ENCODE data around the gene ACTA2. TPM values are rescaled to one million over a fixed set of nuclear protein-coding genes. Genes with fewer than 3 reads are reported as not detected.

ACTA2 gene
- total and polyA plus RNA-seq, 2 donors (not counting 1 experiment from before 2014, with no cell fraction given): 1.8 to 3.7 TPM

DNA sequence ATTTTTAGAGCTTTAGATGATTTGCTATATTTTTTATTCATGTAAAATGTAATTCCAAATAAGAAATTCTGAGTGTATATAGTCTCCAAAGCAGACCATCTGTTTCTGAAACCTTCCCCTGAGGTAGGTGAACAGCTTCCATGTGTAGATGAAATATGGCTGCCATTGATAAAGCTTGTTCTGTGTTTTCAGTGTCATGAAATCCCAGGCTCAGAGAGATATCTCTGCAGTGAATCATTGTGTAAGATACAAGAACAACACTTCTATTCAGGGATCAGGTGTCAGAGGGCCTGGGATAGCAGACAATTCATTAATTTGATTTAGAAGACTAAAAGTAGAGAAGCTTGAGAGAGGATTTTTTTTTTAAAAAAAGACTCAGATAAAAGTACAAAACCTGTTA is 29.1 kb downstream of the ACTA2 start:
- POLR2A ChIA-PET: no interaction called here
- intact Hi-C loops (cut with micrococcal nuclease): no loop called here
- no peak overlapping the region for H3K27ac Mint-ChIP-seq

DNA sequence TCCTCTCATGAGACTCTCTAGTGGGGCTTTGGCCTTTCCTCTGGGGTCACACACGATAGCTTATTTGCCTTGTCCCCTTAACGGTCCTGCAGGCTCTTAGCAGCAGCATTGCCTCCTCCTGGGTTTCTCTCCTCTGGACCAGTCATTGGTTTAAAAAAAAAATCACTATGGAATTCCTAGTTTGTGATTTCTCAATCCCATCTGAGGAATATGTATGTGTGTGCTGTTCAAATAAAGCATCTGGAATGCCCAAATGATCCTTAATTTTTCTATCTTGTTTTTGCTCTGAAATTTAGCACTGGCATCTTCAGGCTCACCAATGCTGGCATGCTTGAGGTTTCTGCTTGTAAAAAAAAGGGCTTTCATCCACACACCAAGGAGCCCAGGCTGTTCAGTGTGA is 30.5 kb downstream of the ACTA2 start:
- Histone ChIP-seq H4K20me1 (ENCODE audit: control insufficient read depth, insufficient read depth, low read length, poor library complexity, severe bottlenecking) (no peaks in the 10 kb centered on the region), H3K79me2 (ENCODE audit: control insufficient read depth, insufficient read depth, low read length) (no peaks in the 10 kb centered on the region), H3K4me1 (ENCODE audit: control insufficient read depth in 2 of 2, insufficient read depth in 2 of 2, low read length in 2 of 2) (no peaks in the 10 kb centered on the region), H3K36me3 (replicated peaks in 1 of 2; ENCODE audit: control extremely low read depth in 1 of 2, control insufficient read depth in 1 of 2, extremely low read depth in 1 of 2, insufficient read depth in 2 of 2, low read length in 1 of 2) (peaks cover 0 to 67% of the 10 kb centered on the region in 2 experiments), H3K4me2 (replicated peaks; ENCODE audit: low read depth, low read length, poor library complexity, severe bottlenecking) (no peak overlapping the region), H3K4me3 (ENCODE audit: control extremely low read depth in 1 of 5, extremely low read depth in 1 of 5, insufficient read depth in 1 of 5, low read depth in 2 of 5, low read length in 4 of 5) (no peak overlapping the region), H3K27me3 (replicated peaks in 1 of 4; ENCODE audit: control extremely low read depth in 1 of 4, control insufficient read depth in 3 of 4, insufficient read depth in 4 of 4, low read length in 3 of 4) (no peaks in the 10 kb centered on the region), H2AFZ (ENCODE audit: insufficient read depth, low read depth, low read length, poor library complexity, severe bottlenecking) (no peak overlapping the region), H3K9ac (ENCODE audit: low read length) (no peak overlapping the region), H3K27ac (ENCODE audit: low read length in 2 of 2) (no peak overlapping the region), H3K9me3 (ENCODE audit: control extremely low read depth in 1 of 3, control insufficient read depth in 2 of 3, insufficient read depth in 1 of 3, low read length in 2 of 3) (no peaks in the 10 kb centered on the region)
- H3K27me3 Mint-ChIP-seq: no peaks in the 10 kb centered on the region
- ChIA-PET POLR2A (no interaction called here), CTCF (interaction anchor here (2.7 to 3.2 kb wide), 2 partner anchors 12 to 86 kb away, joined by 20 to 22 read pairs; no protein-coding TSS in a partner anchor)
- no peaks in the 10 kb centered on the region for H3K9me3 Mint-ChIP-seq (ENCODE audit: insufficient read depth)
- TF ChIP-seq, protein P1, sequence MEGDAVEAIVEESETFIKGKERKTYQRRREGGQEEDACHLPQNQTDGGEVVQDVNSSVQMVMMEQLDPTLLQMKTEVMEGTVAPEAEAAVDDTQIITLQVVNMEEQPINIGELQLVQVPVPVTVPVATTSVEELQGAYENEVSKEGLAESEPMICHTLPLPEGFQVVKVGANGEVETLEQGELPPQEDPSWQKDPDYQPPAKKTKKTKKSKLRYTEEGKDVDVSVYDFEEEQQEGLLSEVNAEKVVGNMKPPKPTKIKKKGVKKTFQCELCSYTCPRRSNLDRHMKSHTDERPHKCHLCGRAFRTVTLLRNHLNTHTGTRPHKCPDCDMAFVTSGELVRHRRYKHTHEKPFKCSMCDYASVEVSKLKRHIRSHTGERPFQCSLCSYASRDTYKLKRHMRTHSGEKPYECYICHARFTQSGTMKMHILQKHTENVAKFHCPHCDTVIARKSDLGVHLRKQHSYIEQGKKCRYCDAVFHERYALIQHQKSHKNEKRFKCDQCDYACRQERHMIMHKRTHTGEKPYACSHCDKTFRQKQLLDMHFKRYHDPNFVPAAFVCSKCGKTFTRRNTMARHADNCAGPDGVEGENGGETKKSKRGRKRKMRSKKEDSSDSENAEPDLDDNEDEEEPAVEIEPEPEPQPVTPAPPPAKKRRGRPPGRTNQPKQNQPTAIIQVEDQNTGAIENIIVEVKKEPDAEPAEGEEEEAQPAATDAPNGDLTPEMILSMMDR (IDR thresholded peaks at IDR 0.05): no peak
- no peak for TF ChIP-seq EZH2 (IDR thresholded peaks at IDR 0.05; ENCODE audit: borderline replicate concordance, insufficient read depth, low read depth, low read length, poor library complexity, severe bottlenecking)
- ATAC-seq (ENCODE audit: low read depth) (no peak), DNase-seq (no peak)
- intact Hi-C loops (cut with micrococcal nuclease): no loop called here
- H3K4me3 Mint-ChIP-seq: no peak overlapping the region
- H3K4me1 Mint-ChIP-seq: no peaks in the 10 kb centered on the region
- no peak overlapping the region for H3K27ac Mint-ChIP-seq
- 83% methylated on average over 1 of the region's 2 CpGs for WGBS (ENCODE audit: insufficient coverage)

More for the DNA sequence above, 29.1 kb downstream of the ACTA2 start:
- Histone ChIP-seq H3K4me2 (replicated peaks; ENCODE audit: low read depth, low read length, poor library complexity, severe bottlenecking) (no peak overlapping the region), H3K4me3 (ENCODE audit: control extremely low read depth in 1 of 5, extremely low read depth in 1 of 5, insufficient read depth in 1 of 5, low read depth in 2 of 5, low read length in 4 of 5) (no peak overlapping the region), H3K27me3 (replicated peaks in 1 of 4; ENCODE audit: control extremely low read depth in 1 of 4, control insufficient read depth in 3 of 4, insufficient read depth in 4 of 4, low read length in 3 of 4) (no peaks in the 10 kb centered on the region), H3K79me2 (ENCODE audit: control insufficient read depth, insufficient read depth, low read length) (no peaks in the 10 kb centered on the region), H3K9ac (ENCODE audit: low read length) (no peak overlapping the region), H4K20me1 (ENCODE audit: control insufficient read depth, insufficient read depth, low read length, poor library complexity, severe bottlenecking) (no peaks in the 10 kb centered on the region), H3K9me3 (ENCODE audit: control extremely low read depth in 1 of 3, control insufficient read depth in 2 of 3, insufficient read depth in 1 of 3, low read length in 2 of 3) (no peaks in the 10 kb centered on the region), H3K27ac (ENCODE audit: low read length in 2 of 2) (no peak overlapping the region), H3K4me1 (ENCODE audit: control insufficient read depth in 2 of 2, insufficient read depth in 2 of 2, low read length in 2 of 2) (no peaks in the 10 kb centered on the region), H3K36me3 (replicated peaks in 1 of 2; ENCODE audit: control extremely low read depth in 1 of 2, control insufficient read depth in 1 of 2, extremely low read depth in 1 of 2, insufficient read depth in 2 of 2, low read length in 1 of 2) (peaks cover 0 to 62% of the 10 kb centered on the region in 2 experiments), H2AFZ (ENCODE audit: insufficient read depth, low read depth, low read length, poor library complexity, severe bottlenecking) (no peak overlapping the region)
- DNase-seq (no peak), ATAC-seq (ENCODE audit: low read depth) (no peak)
- no peaks in the 10 kb centered on the region for H3K4me1 Mint-ChIP-seq
- H3K27me3 Mint-ChIP-seq: no peaks in the 10 kb centered on the region
- H3K4me3 Mint-ChIP-seq: no peak overlapping the region
- H3K9me3 Mint-ChIP-seq (ENCODE audit: insufficient read depth): no peaks in the 10 kb centered on the region
- no peak for TF ChIP-seq EZH2 (IDR thresholded peaks at IDR 0.05; ENCODE audit: borderline replicate concordance, insufficient read depth, low read depth, low read length, poor library complexity, severe bottlenecking)
- TF ChIP-seq, protein P1 (IDR thresholded peaks at IDR 0.05): no peak
- CTCF ChIA-PET: interaction anchor here (1.1 to 3.1 kb wide), 6 partner anchors 10 to 89 kb away, joined by 3 to 34 read pairs (median 4); no protein-coding TSS in a partner anchor
